Measurements from ENCODE around the gene GID8.

Gene GID8

GRCh38 chr20:62991196-62991807, 53.4 kb downstream of the GID8 start:
- no peak for DNase-seq

- no peak for DNase-seq
Observed at GRCh38 chr20:62991863-62992262, 53.9 kb downstream of the GID8 start.

DNA sequence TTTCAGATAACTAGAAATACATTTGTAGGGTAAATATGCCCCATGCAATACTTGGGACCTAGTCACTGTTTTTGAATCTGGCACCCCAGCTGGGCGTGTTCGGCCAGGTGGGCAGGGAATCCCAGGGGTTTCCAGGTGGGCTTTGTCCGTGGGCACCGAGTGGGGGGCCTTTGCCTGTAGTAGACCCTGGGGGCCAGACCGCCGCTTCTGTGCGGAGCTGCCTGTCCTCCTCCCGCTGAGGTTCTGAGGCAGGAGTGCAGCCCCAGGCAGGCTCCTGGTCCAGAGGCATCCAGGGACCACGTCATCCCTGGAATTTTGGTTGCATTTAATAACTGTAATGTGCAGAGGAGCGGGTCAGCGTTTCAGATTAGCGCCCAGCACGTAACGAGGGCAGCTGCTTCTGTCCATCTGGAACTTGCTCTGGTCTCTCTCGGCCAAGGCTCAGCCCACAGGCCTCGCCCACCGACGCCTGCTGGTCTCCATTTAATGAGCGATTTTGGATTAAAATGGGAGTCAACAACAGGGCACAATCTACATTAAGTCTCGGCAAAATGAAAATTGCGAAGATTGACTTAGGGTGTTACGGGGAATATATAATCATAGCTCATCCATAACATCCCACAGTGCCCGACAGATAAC, 56.0 kb downstream of the GID8 start:
- DNase-seq: no peak

- no peak for DNase-seq
Observed at GRCh38 chr20:62994869-62995281, 56.9 kb downstream of the GID8 start.

DNA sequence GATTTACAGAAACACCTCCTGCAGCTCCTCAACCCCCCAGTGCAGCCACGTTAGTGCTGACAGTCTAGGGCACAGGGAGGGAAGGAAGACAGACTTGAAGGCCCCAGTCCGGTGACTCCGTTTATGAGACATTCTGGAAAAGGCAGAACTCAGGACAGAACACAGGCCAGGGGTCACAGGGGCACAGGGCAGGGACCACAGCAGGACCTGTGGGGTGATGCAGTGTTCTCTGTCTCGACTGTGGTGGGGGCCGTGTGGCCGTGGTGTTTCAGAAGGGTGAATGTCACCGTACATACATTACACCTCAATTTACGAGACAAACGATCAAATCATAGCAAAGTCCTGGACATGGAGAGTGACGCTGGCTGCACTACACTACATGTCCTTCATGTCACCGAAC, 57.5 kb downstream of the GID8 start:
- no peak for DNase-seq

DNA sequence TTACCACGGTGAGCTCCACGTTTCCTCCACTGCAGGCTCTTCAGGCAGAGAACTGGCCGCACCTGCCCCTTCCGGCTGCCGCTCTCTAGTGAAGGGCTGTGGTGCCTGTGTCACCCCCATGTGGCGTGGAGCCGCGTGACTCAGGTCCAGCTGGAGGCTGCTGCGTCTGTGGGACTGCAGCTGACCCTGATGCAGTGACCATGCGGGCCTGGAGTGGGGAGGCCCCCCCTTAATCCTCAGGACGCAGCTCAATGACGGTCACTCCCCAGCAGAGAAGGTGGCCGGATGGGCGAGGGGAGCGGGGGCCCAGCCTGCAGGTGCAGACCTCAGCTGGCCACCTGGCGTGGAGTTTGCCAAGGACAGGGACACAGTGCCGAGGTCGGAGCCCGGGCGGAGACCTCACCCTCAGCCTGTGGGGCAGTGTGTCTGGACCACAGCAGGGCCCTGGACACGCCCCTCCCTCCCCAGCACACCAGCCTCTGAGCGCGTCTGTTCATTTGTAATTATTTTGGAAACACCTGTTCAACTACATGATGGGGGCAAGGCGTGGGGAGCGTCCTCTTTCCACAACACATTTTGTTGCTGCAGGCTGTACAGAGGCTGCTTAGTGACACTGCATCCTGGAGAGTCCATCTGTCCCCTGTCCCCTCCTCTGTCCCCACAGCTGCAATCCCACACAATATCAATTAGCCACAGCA, 58.1 kb downstream of the GID8 start:
- DNase-seq: no peak

DNA sequence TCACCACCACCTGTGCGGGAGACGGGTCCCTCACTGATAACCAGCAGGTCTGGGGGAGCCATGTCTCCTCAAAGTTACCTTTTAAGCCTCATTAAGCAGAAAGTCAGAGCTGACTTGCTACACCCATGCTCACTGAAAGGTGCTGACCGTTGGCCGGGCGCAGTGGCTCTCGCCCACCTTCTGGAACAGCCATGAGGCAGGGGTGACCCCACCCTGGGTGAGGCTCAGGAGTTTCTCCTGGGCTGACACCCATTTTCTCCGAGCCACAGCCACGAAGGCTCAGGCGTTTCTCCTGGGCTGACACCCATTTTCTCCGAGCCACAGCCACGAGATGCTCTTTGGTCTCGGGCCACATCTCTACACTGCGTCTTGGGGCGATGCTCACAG, 58.6 kb downstream of the GID8 start:
- no peak for DNase-seq

GRCh38 chr20:62997417-62998035, 59.6 kb downstream of the GID8 start:
- DNase-seq: no peak
